Activated CD4-positive, alpha-beta memory T cell treated with anti-CD3 and anti-CD28 coated beads, Interleukin-2, amount 10 ng/mL, durations not matched to agents 7 days and 5 days (primary cell): Measurements from ENCODE around the gene PI4K2A. TPM values are rescaled to one million over a fixed set of nuclear protein-coding genes. Genes with fewer than 3 reads are reported as not detected.

Source experiments
- CTCF ChIA-PET: fragments of 350-600 bp; sonication (Branson Sonifier 250); formaldehyde crosslinking; loops from one replicate; lab custom pipeline; 2021; ENCODE audit warnings: antibody characterized with exemption, inconsistent platforms; lab: Charles Lee
- POLR2A ChIA-PET: fragments of 350-600 bp; sonication (Branson Sonifier 250); formaldehyde crosslinking; loops from one replicate; lab custom pipeline; 2021; ENCODE audit warnings: antibody characterized with exemption; lab: Charles Lee
- DNase-seq: peaks from one replicate; pipeline ENCODE4 v3.0.0-alpha.2; 2020
- H3K27ac Mint-ChIP-seq: one replicate; pipeline ENCODE4 v1.8.0; 2021; ENCODE audit warnings: mild to moderate bottlenecking, mixed read lengths
- H3K27me3 Mint-ChIP-seq: one replicate; pipeline ENCODE4 v1.8.0; 2021; ENCODE audit warnings: mixed read lengths
- H3K36me3 Mint-ChIP-seq: one replicate; pipeline ENCODE4 v1.8.0; 2021; ENCODE audit warnings: low read depth, mixed read lengths
- H3K4me1 Mint-ChIP-seq: one replicate; pipeline ENCODE4 v1.8.0; 2021; ENCODE audit warnings: mixed read lengths
- H3K4me3 Mint-ChIP-seq: one replicate; pipeline ENCODE4 v1.8.0; 2021; ENCODE audit warnings: mild to moderate bottlenecking, mixed read lengths
- H3K9me3 Mint-ChIP-seq: one replicate; pipeline ENCODE4 v1.8.0; 2021; ENCODE audit warnings: mixed read lengths
- total RNA-seq, 2 experiments: library from RNA; stranded (reverse); gene quantifications; one replicate each; pipeline ENCODE4 v1.2.3, GENCODE V29; 2021

The PI4K2A gene
- total RNA-seq, 2 experiments from 2014 or later: 13.3 TPM

GRCh38 chr10:97608991-97609561 is 31.4 kb upstream of the PI4K2A start:
- POLR2A ChIA-PET: no interaction called here

GRCh38 chr10:97611473-97611872 is 29.0 kb upstream of the PI4K2A start:
- ChIA-PET CTCF (interaction anchor here (1.4 to 1.5 kb wide), 3 partner anchors 39 to 146 kb away, joined by 3 to 14 read pairs (median 5); partner anchors contain the start of gene ANKRD2), POLR2A (no interaction called here)
- Mint-ChIP-seq H3K4me3 (no peak overlapping the region), H3K27me3 (peaks cover 1% of the 10 kb centered on the region), H3K4me1 (no peaks in the 10 kb centered on the region), H3K9me3 (no peaks in the 10 kb centered on the region), H3K27ac (no peak overlapping the region), H3K36me3 (no peaks in the 10 kb centered on the region)
- no peak for DNase-seq

More at GRCh38 chr10:97608991-97609561, 31.4 kb upstream of the PI4K2A start:
- H3K4me3 Mint-ChIP-seq: no peak overlapping the region
- H3K27me3 Mint-ChIP-seq: peaks cover 1% of the 10 kb centered on the region
- no peak overlapping the region for H3K27ac Mint-ChIP-seq
- CTCF ChIA-PET: no interaction called here
- no peaks in the 10 kb centered on the region for H3K4me1 Mint-ChIP-seq
- H3K9me3 Mint-ChIP-seq: no peaks in the 10 kb centered on the region
- no peak for DNase-seq
- no peaks in the 10 kb centered on the region for H3K36me3 Mint-ChIP-seq

- CTCF ChIA-PET: interaction anchor here (1.3 to 1.5 kb wide), 3 partner anchors 40 to 147 kb away, joined by 3 to 14 read pairs (median 4); partner anchors contain the start of gene ANKRD2
- Mint-ChIP-seq H3K4me3 (no peak overlapping the region), H3K9me3 (no peaks in the 10 kb centered on the region), H3K27ac (no peak overlapping the region), H3K36me3 (no peaks in the 10 kb centered on the region), H3K4me1 (no peaks in the 10 kb centered on the region), H3K27me3 (no peaks in the 10 kb centered on the region)
- POLR2A ChIA-PET: interaction anchor here (0.8 kb wide), 1 partner anchor 40 kb away, joined by 3 read pairs; the partner anchor contains the start of gene ANKRD2
- DNase-seq: no peak
Observed at GRCh38 chr10:97612386-97612785, 28.1 kb upstream of the PI4K2A start.

- Mint-ChIP-seq H3K4me3 (no peak overlapping the region), H3K9me3 (no peaks in the 10 kb centered on the region), H3K27ac (no peak overlapping the region), H3K4me1 (no peaks in the 10 kb centered on the region), H3K36me3 (no peaks in the 10 kb centered on the region), H3K27me3 (no peaks in the 10 kb centered on the region)
- POLR2A ChIA-PET: no interaction called here
- CTCF ChIA-PET: no interaction called here
- DNase-seq: no peak
Observed at GRCh38 chr10:97618285-97618684, 22.2 kb upstream of the PI4K2A start.

- ChIA-PET CTCF (interaction anchor here (0.7 kb wide), 1 partner anchor 47 kb away, joined by 4 read pairs; no protein-coding TSS in a partner anchor), POLR2A (no interaction called here)
- no peaks in the 10 kb centered on the region for H3K4me1 Mint-ChIP-seq
- DNase-seq: no peak
- H3K4me3 Mint-ChIP-seq: no peak overlapping the region
- H3K27ac Mint-ChIP-seq: no peak overlapping the region
- H3K9me3 Mint-ChIP-seq: no peaks in the 10 kb centered on the region
- no peaks in the 10 kb centered on the region for H3K27me3 Mint-ChIP-seq
- no peaks in the 10 kb centered on the region for H3K36me3 Mint-ChIP-seq
Observed at GRCh38 chr10:97618733-97619132, 21.7 kb upstream of the PI4K2A start.

- no peaks in the 10 kb centered on the region for H3K36me3 Mint-ChIP-seq
- CTCF ChIA-PET: no interaction called here
- POLR2A ChIA-PET: interaction anchor here (0.6 kb wide), 1 partner anchor 24 kb away, joined by 3 read pairs; no protein-coding TSS in a partner anchor
- H3K9me3 Mint-ChIP-seq: no peaks in the 10 kb centered on the region
- H3K27me3 Mint-ChIP-seq: no peaks in the 10 kb centered on the region
- no peaks in the 10 kb centered on the region for H3K4me1 Mint-ChIP-seq
- H3K27ac Mint-ChIP-seq: no peak overlapping the region
- no peak for DNase-seq
- H3K4me3 Mint-ChIP-seq: no peak overlapping the region
Observed at GRCh38 chr10:97623277-97623676, 17.2 kb upstream of the PI4K2A start.

GRCh38 chr10:97627731-97628130 is 12.7 kb upstream of the PI4K2A start:
- no peaks in the 10 kb centered on the region for H3K36me3 Mint-ChIP-seq
- DNase-seq: no peak
- no peaks in the 10 kb centered on the region for H3K9me3 Mint-ChIP-seq
- H3K4me3 Mint-ChIP-seq: no peak overlapping the region
- ChIA-PET CTCF (interaction anchor here (1.2 kb wide), 1 partner anchor 12 kb away, joined by 4 read pairs; the partner anchor contains the start of gene PI4K2A), POLR2A (interaction anchor here (1.5 kb wide), 1 partner anchor 13 kb away, joined by 7 read pairs; the partner anchor contains the start of gene PI4K2A)
- no peak overlapping the region for H3K27ac Mint-ChIP-seq
- peaks cover 4% of the 10 kb centered on the region for H3K4me1 Mint-ChIP-seq
- no peaks in the 10 kb centered on the region for H3K27me3 Mint-ChIP-seq

- Mint-ChIP-seq H3K27ac (no peak overlapping the region), H3K9me3 (no peaks in the 10 kb centered on the region), H3K4me1 (peaks cover 9% of the 10 kb centered on the region), H3K4me3 (no peak overlapping the region), H3K36me3 (peaks cover 1% of the 10 kb centered on the region), H3K27me3 (no peaks in the 10 kb centered on the region)
- ChIA-PET CTCF (no interaction called here), POLR2A (interaction anchor here (1.5 kb wide), 1 partner anchor 12 kb away, joined by 7 read pairs; the partner anchor contains the start of gene PI4K2A)
- DNase-seq: no peak
Observed at GRCh38 chr10:97628228-97628627, 12.2 kb upstream of the PI4K2A start.

GRCh38 chr10:97629289-97629688 is 11.2 kb upstream of the PI4K2A start:
- Mint-ChIP-seq H3K9me3 (no peaks in the 10 kb centered on the region), H3K27me3 (no peaks in the 10 kb centered on the region), H3K4me3 (no peak overlapping the region), H3K27ac (no peak overlapping the region), H3K4me1 (peaks cover 16% of the 10 kb centered on the region), H3K36me3 (peaks cover 3% of the 10 kb centered on the region)
- ChIA-PET CTCF (no interaction called here), POLR2A (no interaction called here)
- DNase-seq: no peak

- ChIA-PET POLR2A (no interaction called here), CTCF (no interaction called here)
- H3K4me3 Mint-ChIP-seq: no peak overlapping the region
- no peak overlapping the region for H3K27ac Mint-ChIP-seq
- H3K9me3 Mint-ChIP-seq: no peaks in the 10 kb centered on the region
- peaks cover 3% of the 10 kb centered on the region for H3K36me3 Mint-ChIP-seq
- no peaks in the 10 kb centered on the region for H3K27me3 Mint-ChIP-seq
- DNase-seq: no peak
- peaks cover 16% of the 10 kb centered on the region for H3K4me1 Mint-ChIP-seq
Observed at GRCh38 chr10:97631098-97631497, 9.4 kb upstream of the PI4K2A start.

GRCh38 chr10:97632949-97633884 is 7.3 kb upstream of the PI4K2A start, which contains the start of gene MORN4:
Gene MORN4, minus strand, starts transcription at chr10:97633500. Its CDS starts 13,847 bp downstream, at chr10:97619653.
- DNase-seq: peak; percentile 93

GRCh38 chr10:97633921-97634320 is 6.5 kb upstream of the PI4K2A start:
- POLR2A ChIA-PET: no interaction called here
- peaks cover 16% of the 10 kb centered on the region for H3K4me1 Mint-ChIP-seq
- CTCF ChIA-PET: interaction anchor here (2.0 kb wide), 1 partner anchor 68 kb away, joined by 4 read pairs; no protein-coding TSS in a partner anchor
- no peaks in the 10 kb centered on the region for H3K27me3 Mint-ChIP-seq
- H3K9me3 Mint-ChIP-seq: no peaks in the 10 kb centered on the region
- peak; percentile 26 for DNase-seq
- peaks cover 3% of the 10 kb centered on the region for H3K36me3 Mint-ChIP-seq
- H3K27ac Mint-ChIP-seq: no peak overlapping the region
- peak overlapping the region; percentile 88 for H3K4me3 Mint-ChIP-seq

More at GRCh38 chr10:97632949-97633884, 7.3 kb upstream of the PI4K2A start, which contains the start of gene MORN4:
- Mint-ChIP-seq H3K36me3 (peaks cover 3% of the 10 kb centered on the region), H3K9me3 (no peaks in the 10 kb centered on the region), H3K27ac (peak within 1 kb of the TSS; percentile 53), H3K27me3 (no peaks in the 10 kb centered on the region), H3K4me3 (peak within 1 kb of the TSS; percentile 88), H3K4me1 (peaks cover 16% of the 10 kb centered on the region)
- POLR2A ChIA-PET: no interaction called here
- CTCF ChIA-PET: interaction anchor here (1.4 to 2.0 kb wide), 2 partner anchors 18 to 69 kb away, joined by 3 to 4 read pairs; no protein-coding TSS in a partner anchor
